ENCODE results near the gene HLA-DOB. TPM values are rescaled to one million over a fixed set of nuclear protein-coding genes. Genes with fewer than 3 reads are reported as not detected.

The HLA-DOB gene
- total and polyA plus RNA-seq, 10 of the 15 experiments (the other 5 are each of a cell fraction or from before 2014, with no cell fraction given), result 27.4 to 79.1 (median 37.0) TPM

DNA sequence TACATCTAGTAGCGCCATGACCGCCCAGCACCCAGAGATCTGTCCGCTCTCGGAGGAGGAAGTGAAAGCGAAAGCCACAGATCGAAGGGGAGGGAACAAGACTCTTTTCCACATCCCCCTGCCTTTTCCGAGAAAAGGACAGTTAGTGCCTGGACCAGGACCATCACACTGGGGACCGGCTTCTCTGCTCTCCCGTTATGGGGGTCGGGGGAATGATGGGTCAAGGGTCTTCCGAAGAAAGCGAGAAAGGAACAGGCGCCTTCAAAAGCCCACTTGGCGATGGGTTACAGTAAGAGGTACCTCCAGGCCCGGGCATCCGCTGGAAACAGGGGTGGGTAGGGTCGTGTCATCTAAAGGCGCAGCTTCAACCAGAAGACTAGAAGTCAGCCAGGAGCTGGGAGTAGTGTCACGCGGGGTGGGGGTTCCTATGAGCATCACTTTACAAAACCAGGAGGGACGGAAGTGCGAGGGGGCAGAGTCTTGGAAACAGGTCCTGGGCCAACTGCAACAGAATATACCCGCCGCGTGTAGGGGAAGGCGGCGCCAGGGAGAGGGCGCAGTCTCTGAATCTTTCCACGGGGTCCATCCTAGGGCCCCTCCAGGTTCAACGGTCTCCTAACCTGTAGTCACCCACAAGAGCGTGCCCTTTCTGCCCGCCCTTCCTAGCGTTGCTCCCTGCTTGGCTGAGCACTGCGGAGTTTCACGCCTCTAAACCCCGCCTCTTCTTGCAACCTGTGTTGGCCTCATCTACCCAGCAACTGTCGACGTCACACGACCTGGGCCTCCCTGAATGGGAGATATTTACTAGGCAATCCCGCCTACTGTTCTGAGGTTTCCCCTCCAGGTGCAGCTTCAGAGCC, 27.4 kb upstream of the HLA-DOB start, which contains the start of gene PSMB8:
Gene PSMB8 (minus strand): TSS at position 69 of the 860 bp plus-strand sequence. CDS start 51 bp downstream, at position 18.
- no TSS peak for BruUV-seq (replicated peaks)
- WGBS (ENCODE audit: insufficient coverage, insufficient replicate concordance, low lambda C conversion rate, missing lambda C conversion rate), result under 1% methylated on average over 40 of the region's 40 CpGs
- TF ChIP-seq CBX5 (IDR thresholded peaks at IDR 0.05; ENCODE audit: low read depth) (no peak), POLR2AphosphoS5 (IDR thresholded peaks at IDR 0.05; ENCODE audit: low read length) (peak; percentile 97), SREBF1 (IDR thresholded peaks at IDR 0.05; ENCODE audit: low read length) (no peak), IKZF1 (conservative IDR thresholded peaks at IDR 0.05) (peak; percentile 94), EED (IDR thresholded peaks at IDR 0.05; ENCODE audit: low read depth) (peak; percentile 90), MXI1 (IDR thresholded peaks at IDR 0.05; ENCODE audit: low read depth, low read length) (no peak; the same call in none of the 2 replicates), KDM1A (IDR thresholded peaks at IDR 0.05; ENCODE audit: borderline replicate concordance) (no peak), JUND (IDR thresholded peaks at IDR 0.05; ENCODE audit: low read depth, low read length) (no peak), HDGF (IDR thresholded peaks at IDR 0.05) (peak; percentile 93), CHD2 (IDR thresholded peaks at IDR 0.05; ENCODE audit: borderline replicate concordance, low read depth, low read length) (peak; percentile 54; the same call in 1 of the 2 replicates), STAT3 (IDR thresholded peaks at IDR 0.05; ENCODE audit: low read depth, low read length) (no peak), RELA (IDR thresholded peaks at IDR 0.05; ENCODE audit: borderline replicate concordance, partially characterized antibody) (peak; percentile 68), ZSCAN29 (IDR thresholded peaks at IDR 0.05) (no peak), YY1 (IDR thresholded peaks at IDR 0.05; ENCODE audit: low read depth, low read length) (peak; percentile 90)
- TF ChIP-seq, protein P1, sequence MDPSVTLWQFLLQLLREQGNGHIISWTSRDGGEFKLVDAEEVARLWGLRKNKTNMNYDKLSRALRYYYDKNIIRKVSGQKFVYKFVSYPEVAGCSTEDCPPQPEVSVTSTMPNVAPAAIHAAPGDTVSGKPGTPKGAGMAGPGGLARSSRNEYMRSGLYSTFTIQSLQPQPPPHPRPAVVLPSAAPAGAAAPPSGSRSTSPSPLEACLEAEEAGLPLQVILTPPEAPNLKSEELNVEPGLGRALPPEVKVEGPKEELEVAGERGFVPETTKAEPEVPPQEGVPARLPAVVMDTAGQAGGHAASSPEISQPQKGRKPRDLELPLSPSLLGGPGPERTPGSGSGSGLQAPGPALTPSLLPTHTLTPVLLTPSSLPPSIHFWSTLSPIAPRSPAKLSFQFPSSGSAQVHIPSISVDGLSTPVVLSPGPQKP (IDR thresholded peaks at IDR 0.05; ENCODE audit: low read depth, low read length), result no peak; the same call in 1 of the 2 replicates
- TF ChIP-seq, protein P2, sequence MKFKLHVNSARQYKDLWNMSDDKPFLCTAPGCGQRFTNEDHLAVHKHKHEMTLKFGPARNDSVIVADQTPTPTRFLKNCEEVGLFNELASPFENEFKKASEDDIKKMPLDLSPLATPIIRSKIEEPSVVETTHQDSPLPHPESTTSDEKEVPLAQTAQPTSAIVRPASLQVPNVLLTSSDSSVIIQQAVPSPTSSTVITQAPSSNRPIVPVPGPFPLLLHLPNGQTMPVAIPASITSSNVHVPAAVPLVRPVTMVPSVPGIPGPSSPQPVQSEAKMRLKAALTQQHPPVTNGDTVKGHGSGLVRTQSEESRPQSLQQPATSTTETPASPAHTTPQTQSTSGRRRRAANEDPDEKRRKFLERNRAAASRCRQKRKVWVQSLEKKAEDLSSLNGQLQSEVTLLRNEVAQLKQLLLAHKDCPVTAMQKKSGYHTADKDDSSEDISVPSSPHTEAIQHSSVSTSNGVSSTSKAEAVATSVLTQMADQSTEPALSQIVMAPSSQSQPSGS (IDR thresholded peaks at IDR 0.05; ENCODE audit: low read length), result no peak
- TF ChIP-seq, protein P3, sequence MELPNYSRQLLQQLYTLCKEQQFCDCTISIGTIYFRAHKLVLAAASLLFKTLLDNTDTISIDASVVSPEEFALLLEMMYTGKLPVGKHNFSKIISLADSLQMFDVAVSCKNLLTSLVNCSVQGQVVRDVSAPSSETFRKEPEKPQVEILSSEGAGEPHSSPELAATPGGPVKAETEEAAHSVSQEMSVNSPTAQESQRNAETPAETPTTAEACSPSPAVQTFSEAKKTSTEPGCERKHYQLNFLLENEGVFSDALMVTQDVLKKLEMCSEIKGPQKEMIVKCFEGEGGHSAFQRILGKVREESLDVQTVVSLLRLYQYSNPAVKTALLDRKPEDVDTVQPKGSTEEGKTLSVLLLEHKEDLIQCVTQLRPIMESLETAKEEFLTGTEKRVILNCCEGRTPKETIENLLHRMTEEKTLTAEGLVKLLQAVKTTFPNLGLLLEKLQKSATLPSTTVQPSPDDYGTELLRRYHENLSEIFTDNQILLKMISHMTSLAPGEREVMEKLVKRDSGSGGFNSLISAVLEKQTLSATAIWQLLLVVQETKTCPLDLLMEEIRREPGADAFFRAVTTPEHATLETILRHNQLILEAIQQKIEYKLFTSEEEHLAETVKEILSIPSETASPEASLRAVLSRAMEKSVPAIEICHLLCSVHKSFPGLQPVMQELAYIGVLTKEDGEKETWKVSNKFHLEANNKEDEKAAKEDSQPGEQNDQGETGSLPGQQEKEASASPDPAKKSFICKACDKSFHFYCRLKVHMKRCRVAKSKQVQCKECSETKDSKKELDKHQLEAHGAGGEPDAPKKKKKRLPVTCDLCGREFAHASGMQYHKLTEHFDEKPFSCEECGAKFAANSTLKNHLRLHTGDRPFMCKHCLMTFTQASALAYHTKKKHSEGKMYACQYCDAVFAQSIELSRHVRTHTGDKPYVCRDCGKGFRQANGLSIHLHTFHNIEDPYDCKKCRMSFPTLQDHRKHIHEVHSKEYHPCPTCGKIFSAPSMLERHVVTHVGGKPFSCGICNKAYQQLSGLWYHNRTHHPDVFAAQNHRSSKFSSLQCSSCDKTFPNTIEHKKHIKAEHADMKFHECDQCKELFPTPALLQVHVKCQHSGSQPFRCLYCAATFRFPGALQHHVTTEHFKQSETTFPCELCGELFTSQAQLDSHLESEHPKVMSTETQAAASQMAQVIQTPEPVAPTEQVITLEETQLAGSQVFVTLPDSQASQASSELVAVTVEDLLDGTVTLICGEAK (IDR thresholded peaks at IDR 0.05; ENCODE audit: borderline replicate concordance), result no peak

More for the DNA sequence above, 27.4 kb upstream of the HLA-DOB start, which contains the start of gene PSMB8:
- FAIRE-seq (peak; percentile 95), DNase-seq (ENCODE audit: low read depth, low spot score) (peak; percentile 98), ATAC-seq (peak; percentile 75)
- peak within 1 kb of the TSS; percentile 96 for H3K27ac ChIP-seq (ENCODE audit: control insufficient read depth, insufficient read depth)
- H3K9me3 ChIP-seq (replicated peaks; ENCODE audit: control insufficient read depth, insufficient read depth, low read length), result no peaks in the 10 kb centered on the region
- peaks cover 75% of the 10 kb centered on the region for H3K79me2 ChIP-seq (ENCODE audit: control insufficient read depth, insufficient read depth, low read length)
- H4K20me1 ChIP-seq (ENCODE audit: control insufficient read depth, insufficient read depth), result no peaks in the 10 kb centered on the region; the same call in 1 of the 2 replicates
- ChIA-PET RAD21 (ENCODE audit: unreplicated experiment) (interaction anchor here (0.9 to 10.5 kb wide), 9 partner anchors 12 to 284 kb away, joined by 3 to 269 read pairs (median 3); partner anchors contain the start of genes BRD2, HLA-DMA, PSMB9 and TAP1), CTCF (interaction anchor here (0.6 to 10.7 kb wide), 7 partner anchors 12 to 1286 kb away, joined by 3 to 311 read pairs (median 5); partner anchors contain the start of genes HLA-DMA, PSMB9 and TAP1), POLR2A (interaction anchor here (0.5 to 10.5 kb wide), 16 partner anchors 9 to 648 kb away, joined by 3 to 357 read pairs (median 8); partner anchors contain the start of genes HLA-DMA, HLA-DMB, HLA-DPA1 and HLA-DRA), SMC1A (ENCODE audit: uncharacterized antibody, unreplicated experiment) (interaction anchor here (0.6 to 6.7 kb wide), 8 partner anchors 10 to 139 kb away, joined by 3 to 69 read pairs (median 8); partner anchors contain the start of genes HLA-DMA, PSMB9 and TAP1)
- in situ Hi-C loops (cut with MboI) (no loop called here), intact Hi-C loops (cut with micrococcal nuclease; ENCODE audit: unreplicated experiment) (loop anchor here (1.0 to 5.0 kb wide), 2 partner anchors 9 to 128 kb away; partner anchors contain the start of gene TAP1)
- H3K4me3 ChIP-seq, result peak within 1 kb of the TSS; percentile 96
- peak within 1 kb of the TSS; percentile 99 for H3K9ac ChIP-seq (ENCODE audit: control insufficient read depth, insufficient read depth, low read length)
- no peaks in the 10 kb centered on the region for H3K27me3 ChIP-seq (replicated peaks in 1 of 2; ENCODE audit: control insufficient read depth in 2 of 2, insufficient read depth in 2 of 2, low read length in 1 of 2)
- H3K4me1 ChIP-seq (ENCODE audit: control insufficient read depth, insufficient read depth, low read length), result peaks cover 67% of the 10 kb centered on the region
- H3K4me2 ChIP-seq (ENCODE audit: control insufficient read depth, insufficient read depth), result peak within 1 kb of the TSS; percentile 99
- peaks cover 7 to 50% of the 10 kb centered on the region in 2 experiments for H3K36me3 ChIP-seq (ENCODE audit: control insufficient read depth in 2 of 2, insufficient read depth in 2 of 2, low read length in 1 of 2)
- H2AFZ ChIP-seq (ENCODE audit: control insufficient read depth, low read depth, low read length), result peak within 1 kb of the TSS; percentile 41

Data from GM12878 (cell line).